Activated T-cell treated with anti-CD3 and anti-CD28 coated beads, Interleukin-2, amount 50 U/mL, for 24 hours (primary cell): ENCODE results near the gene NOP56.
A peak's percentile ranks its signal among the peaks of the same experiment; 100 is the strongest.

Experiments
- DNase-seq: peaks from one replicate; pipeline ENCODE4 v3.0.0-alpha.2; 2020
- H3K27ac Mint-ChIP-seq: 2 replicates; pipeline ENCODE4 v1.8.0; 2020; ENCODE audit warnings: mild to moderate bottlenecking, mixed read lengths
- H3K27me3 Mint-ChIP-seq: 2 replicates; pipeline ENCODE4 v1.8.0; 2020; ENCODE audit warnings: mixed read lengths
- H3K36me3 Mint-ChIP-seq: 2 replicates; pipeline ENCODE4 v1.8.0; 2020; ENCODE audit warnings: low read depth, mixed read lengths
- H3K4me1 Mint-ChIP-seq: 2 replicates; pipeline ENCODE4 v1.8.0; 2020; ENCODE audit warnings: low read depth, mixed read lengths
- H3K4me3 Mint-ChIP-seq: 2 replicates; pipeline ENCODE4 v1.8.0; 2020; ENCODE audit warnings: mild to moderate bottlenecking, moderate library complexity, mixed read lengths
- H3K9me3 Mint-ChIP-seq: 2 replicates; pipeline ENCODE4 v1.8.0; 2020; ENCODE audit warnings: mixed read lengths

Gene NOP56, protein sequence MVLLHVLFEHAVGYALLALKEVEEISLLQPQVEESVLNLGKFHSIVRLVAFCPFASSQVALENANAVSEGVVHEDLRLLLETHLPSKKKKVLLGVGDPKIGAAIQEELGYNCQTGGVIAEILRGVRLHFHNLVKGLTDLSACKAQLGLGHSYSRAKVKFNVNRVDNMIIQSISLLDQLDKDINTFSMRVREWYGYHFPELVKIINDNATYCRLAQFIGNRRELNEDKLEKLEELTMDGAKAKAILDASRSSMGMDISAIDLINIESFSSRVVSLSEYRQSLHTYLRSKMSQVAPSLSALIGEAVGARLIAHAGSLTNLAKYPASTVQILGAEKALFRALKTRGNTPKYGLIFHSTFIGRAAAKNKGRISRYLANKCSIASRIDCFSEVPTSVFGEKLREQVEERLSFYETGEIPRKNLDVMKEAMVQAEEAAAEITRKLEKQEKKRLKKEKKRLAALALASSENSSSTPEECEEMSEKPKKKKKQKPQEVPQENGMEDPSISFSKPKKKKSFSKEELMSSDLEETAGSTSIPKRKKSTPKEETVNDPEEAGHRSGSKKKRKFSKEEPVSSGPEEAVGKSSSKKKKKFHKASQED

DNA sequence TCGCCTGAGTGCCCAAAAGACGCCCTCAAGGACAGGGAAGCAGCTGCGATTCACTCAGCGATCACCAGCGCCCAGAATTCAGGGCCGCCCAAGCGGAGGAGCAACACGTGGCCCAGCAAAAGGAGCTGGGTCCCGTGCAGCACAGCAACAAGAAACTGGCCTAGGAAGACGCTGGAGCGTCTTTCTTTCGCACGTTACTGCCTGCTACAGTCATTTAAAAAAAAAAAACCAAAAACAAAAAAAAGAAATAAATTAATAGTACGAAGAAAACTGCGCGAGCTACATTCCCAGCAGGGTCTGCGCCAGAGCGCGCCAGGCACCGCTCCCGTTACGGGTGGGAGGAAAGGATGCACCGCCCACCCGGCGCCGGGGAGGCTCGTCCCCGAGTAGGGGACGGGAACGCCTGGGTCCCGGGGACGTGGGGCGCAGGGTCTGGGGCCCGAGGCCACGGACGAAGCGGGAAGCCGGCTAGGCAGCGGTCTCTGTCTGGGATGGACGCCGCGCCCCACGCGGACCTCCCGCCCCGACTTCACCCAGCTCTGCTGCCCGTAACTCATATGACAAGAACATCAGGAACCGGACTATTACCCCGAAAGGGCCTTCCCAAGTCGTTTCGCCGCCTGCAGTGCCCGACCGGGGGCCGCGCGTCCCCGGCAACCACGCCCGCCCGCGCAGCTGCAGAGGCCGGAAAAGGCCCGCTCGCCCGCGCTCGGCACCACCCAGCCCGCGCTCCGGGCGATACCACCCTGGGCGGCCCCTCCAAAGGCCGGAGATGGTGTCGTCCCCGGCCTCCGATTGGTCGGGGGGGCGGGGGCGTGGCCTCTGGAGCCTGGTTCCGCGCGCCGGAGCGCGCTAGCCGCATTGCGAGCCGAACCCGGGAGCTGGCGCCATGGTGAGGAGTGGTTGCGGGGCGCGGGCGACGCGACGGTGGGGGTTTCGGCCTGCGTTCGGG, at the start of gene NOP56:
Gene NOP56, plus strand, starts transcription at position 861 of the 952 bp plus-strand sequence. Its CDS starts 29 bp downstream, at position 890.
- peak within 1 kb of the TSS; percentile 91 for H3K4me3 Mint-ChIP-seq
- peak; percentile 99 for DNase-seq
- H3K4me1 Mint-ChIP-seq = peaks cover 48% of the 10 kb centered on the region
- peaks cover 60% of the 10 kb centered on the region for H3K36me3 Mint-ChIP-seq
- H3K9me3 Mint-ChIP-seq = no peaks in the 10 kb centered on the region
- H3K27me3 Mint-ChIP-seq = no peaks in the 10 kb centered on the region
- H3K27ac Mint-ChIP-seq = peak within 1 kb of the TSS; percentile 96

DNA sequence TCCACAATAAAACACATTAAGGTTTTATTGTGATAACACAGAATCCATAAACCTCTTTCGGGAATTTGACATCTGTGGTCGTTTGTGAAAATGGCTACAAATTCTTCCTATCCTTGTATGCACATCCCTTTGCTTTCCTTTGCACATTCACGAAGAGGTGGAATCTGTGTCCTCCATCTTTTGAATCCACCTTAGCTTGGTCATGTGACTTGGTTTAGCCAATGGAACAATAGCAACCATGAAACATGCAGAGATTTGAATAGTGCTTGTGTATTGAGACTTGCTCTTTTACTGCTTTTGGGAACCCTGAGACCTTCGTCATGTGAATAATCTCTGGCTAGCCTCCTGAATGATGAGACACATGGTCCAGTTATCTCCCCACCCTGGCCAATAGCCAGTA, 49.7 kb upstream of the NOP56 start:
- H3K4me1 Mint-ChIP-seq = no peaks in the 10 kb centered on the region
- H3K36me3 Mint-ChIP-seq = no peaks in the 10 kb centered on the region
- H3K27ac Mint-ChIP-seq = no peak overlapping the region
- no peak overlapping the region for H3K4me3 Mint-ChIP-seq
- no peaks in the 10 kb centered on the region for H3K27me3 Mint-ChIP-seq
- H3K9me3 Mint-ChIP-seq = peaks cover 5% of the 10 kb centered on the region
- DNase-seq = no peak

DNA sequence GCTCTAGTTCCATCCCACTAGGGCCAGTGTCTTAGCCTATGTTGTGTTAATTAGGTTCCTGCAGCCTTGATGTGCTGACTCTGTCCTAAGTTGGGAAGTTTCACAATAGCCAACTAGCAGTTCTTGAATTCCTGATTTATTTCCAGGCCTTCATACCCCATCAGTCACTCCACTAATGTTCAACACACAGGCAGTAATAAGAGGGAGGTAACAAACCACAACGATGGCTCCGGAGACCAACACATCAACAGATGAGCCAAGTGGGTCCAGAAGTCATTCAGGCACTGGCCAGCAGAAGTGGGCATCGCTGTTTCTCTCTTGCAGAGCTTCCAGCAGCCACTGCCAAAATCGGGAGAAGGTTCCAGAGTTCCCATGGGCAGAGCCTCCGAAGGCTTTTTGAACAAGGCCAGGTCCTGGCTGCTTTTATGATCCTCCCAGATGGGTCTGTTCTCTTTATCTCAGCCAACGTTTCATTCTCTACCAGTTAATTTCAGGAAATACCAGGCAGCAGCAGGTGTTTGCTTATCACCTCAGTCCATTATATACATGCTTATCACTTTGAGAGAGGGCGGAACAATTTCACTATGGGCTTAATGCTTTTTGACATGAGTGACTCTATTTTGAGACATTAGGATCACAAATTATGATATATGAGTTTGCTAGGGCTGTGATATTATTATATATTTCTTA, 48.5 kb upstream of the NOP56 start:
- H3K9me3 Mint-ChIP-seq = peaks cover 7% of the 10 kb centered on the region
- H3K27ac Mint-ChIP-seq = no peak overlapping the region

DNA sequence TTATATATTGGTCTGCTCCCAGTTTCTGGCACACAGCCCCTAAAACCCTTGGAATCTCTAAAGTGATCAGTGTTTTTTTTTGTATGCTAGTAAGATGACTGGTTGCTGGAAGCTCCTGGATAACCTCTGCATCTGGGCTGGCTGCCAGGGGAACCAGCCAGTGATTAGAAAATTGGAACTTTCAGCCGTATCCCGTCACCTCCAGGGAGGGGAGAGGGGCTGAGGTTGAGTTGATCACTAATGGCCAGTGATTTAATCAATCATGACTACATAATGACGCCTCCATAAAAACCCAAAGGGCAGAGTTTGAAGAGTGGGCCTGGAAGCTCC, 48.0 kb upstream of the NOP56 start:
- Mint-ChIP-seq H3K27me3 (peaks cover 3% of the 10 kb centered on the region), H3K27ac (no peak overlapping the region), H3K9me3 (peaks cover 7% of the 10 kb centered on the region), H3K4me1 (no peaks in the 10 kb centered on the region), H3K4me3 (no peak overlapping the region), H3K36me3 (no peaks in the 10 kb centered on the region)
- no peak for DNase-seq

More for the DNA sequence above, 48.5 kb upstream of the NOP56 start:
- no peaks in the 10 kb centered on the region for H3K36me3 Mint-ChIP-seq
- no peak overlapping the region for H3K4me3 Mint-ChIP-seq
- no peaks in the 10 kb centered on the region for H3K27me3 Mint-ChIP-seq
- DNase-seq = no peak
- no peaks in the 10 kb centered on the region for H3K4me1 Mint-ChIP-seq

DNA sequence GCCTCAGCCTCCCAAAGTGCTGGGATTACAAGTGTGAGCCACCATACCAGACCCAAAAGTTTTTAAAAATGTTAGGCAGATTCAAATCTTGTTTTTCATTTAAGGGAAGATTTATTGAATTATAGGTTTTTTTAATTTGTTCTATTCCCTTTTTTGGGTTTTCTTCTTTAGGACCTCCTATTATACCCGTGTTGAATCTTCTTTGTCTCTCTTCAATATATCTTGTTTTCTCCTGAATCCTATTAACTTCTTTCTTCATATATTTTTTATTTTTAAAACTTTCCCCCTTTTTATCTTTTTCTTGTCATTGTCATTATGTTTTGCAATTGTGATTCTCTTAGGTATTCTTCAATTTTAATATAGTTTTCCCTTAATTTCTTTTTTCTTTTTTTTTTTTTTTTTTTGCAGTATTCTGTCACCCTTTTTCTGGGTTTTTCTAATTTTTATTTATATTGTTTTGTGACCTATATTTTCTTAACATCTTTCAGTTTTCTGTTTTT, 45.9 kb upstream of the NOP56 start:
- H3K36me3 Mint-ChIP-seq = no peaks in the 10 kb centered on the region
- H3K4me1 Mint-ChIP-seq = no peaks in the 10 kb centered on the region
- H3K4me3 Mint-ChIP-seq = no peak overlapping the region
- peaks cover 7% of the 10 kb centered on the region for H3K9me3 Mint-ChIP-seq
- H3K27ac Mint-ChIP-seq = no peak overlapping the region
- H3K27me3 Mint-ChIP-seq = peaks cover 18% of the 10 kb centered on the region
- DNase-seq = no peak

DNA sequence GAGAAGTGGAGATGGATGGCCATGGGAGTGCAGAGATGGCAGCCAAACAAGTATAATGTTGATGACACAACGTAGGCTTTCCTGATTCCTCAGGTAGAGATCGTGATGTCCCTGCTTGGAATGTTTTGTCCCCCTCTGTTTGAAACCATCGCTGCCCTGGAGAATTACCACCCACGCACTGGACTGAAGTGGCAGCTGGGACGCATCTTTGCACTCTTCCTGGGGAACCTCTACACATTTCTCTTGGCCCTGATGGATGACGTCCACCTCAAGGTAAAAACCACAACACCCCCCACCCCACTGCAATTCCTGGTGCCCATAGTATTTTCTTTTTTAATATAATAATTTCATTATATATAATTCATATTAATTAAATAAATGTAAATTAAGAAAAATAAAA, 42.1 kb upstream of the NOP56 start:
- H3K4me3 Mint-ChIP-seq = no peak overlapping the region
- H3K27me3 Mint-ChIP-seq = peaks cover 27% of the 10 kb centered on the region
- H3K4me1 Mint-ChIP-seq = no peaks in the 10 kb centered on the region
- no peak for DNase-seq
- peaks cover 7% of the 10 kb centered on the region for H3K9me3 Mint-ChIP-seq
- no peaks in the 10 kb centered on the region for H3K36me3 Mint-ChIP-seq
- no peak overlapping the region for H3K27ac Mint-ChIP-seq

DNA sequence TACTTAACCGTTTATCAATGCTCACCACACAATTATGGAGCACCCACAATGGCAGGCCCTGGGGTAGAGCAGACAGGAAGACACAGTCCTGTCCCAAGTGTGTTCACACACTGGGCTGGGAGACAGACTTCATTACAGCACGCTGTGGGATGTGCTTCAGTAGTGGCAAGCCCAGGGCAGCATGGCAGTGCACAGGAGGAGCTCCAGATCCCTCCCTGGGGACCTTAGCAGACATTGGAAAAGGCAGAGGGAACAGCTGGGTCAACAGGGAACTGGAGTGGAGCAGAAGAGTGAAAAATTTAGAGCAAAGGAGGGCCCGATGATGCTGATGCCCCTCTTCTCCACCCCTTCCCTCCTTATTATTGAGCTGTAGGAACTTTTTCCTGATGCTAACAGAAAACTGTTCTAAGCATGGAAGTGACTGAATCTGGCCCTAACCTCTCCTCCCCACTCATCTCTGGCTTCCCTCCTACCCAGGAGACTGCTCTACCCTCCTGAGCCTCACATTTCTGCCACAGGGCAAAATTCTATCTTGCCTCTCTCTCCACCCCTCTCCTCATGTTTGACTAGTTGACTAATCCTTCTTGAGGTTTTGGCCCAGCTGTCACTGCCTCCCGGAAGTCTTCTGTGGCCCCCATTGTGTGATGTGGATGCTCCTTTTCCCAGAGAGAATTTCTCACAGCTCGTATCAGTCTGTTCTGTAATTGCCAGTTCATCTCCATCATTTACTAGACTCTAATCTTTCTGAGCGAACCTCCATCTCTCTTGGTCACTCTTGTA, 41.3 kb upstream of the NOP56 start:
- H3K27ac Mint-ChIP-seq = no peak overlapping the region
- H3K9me3 Mint-ChIP-seq = peaks cover 7% of the 10 kb centered on the region
- no peaks in the 10 kb centered on the region for H3K36me3 Mint-ChIP-seq
- H3K4me1 Mint-ChIP-seq = no peaks in the 10 kb centered on the region
- H3K4me3 Mint-ChIP-seq = no peak overlapping the region
- H3K27me3 Mint-ChIP-seq = peaks cover 29% of the 10 kb centered on the region
- DNase-seq = no peak

DNA sequence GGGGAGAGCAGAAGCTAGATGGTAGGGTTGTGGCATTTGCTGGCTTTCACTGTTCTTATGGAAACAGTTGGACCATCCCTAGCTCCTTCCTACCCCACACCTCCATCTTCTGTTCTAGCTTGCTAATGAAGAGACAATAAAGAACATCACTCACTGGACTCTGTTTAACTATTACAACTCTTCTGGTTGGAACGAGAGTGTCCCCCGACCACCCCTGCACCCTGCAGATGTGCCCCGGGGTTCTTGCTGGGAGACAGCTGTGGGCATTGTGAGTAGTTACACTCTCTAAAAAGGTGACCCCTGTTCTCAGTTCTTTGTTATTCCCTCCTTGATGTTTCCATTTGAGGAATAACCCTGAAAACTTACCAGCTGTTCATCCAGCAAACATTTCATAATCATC, 40.4 kb upstream of the NOP56 start:
- no peaks in the 10 kb centered on the region for H3K4me1 Mint-ChIP-seq

DNA sequence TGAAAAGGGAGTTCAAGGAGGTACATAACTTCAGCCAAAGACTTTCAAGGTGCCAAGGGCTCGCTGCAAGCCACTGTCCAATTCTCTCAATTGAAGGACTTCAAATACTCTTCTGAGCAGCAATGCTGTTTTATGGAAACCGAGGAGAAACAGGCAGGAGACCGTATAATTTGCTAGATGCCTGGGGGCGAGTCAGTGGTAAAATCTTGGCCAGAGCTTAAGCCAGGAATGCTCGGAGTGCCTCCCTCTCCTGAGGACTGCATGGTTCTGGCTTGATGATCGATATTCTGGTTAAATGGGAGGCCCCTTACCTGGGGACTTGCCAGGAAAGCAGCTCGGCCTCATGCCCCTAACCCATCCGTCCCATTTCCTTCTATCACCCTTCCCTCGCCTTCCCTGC, 35.8 kb upstream of the NOP56 start:
- Mint-ChIP-seq H3K27ac (no peak overlapping the region), H3K4me3 (no peak overlapping the region), H3K36me3 (no peaks in the 10 kb centered on the region), H3K9me3 (no peaks in the 10 kb centered on the region), H3K27me3 (peaks cover 38% of the 10 kb centered on the region), H3K4me1 (peaks cover 2% of the 10 kb centered on the region)
- no peak for DNase-seq

More for the DNA sequence above, 40.4 kb upstream of the NOP56 start:
- peaks cover 32% of the 10 kb centered on the region for H3K27me3 Mint-ChIP-seq
- H3K36me3 Mint-ChIP-seq = no peaks in the 10 kb centered on the region
- DNase-seq = no peak
- peaks cover 7% of the 10 kb centered on the region for H3K9me3 Mint-ChIP-seq
- H3K27ac Mint-ChIP-seq = no peak overlapping the region
- no peak overlapping the region for H3K4me3 Mint-ChIP-seq

DNA sequence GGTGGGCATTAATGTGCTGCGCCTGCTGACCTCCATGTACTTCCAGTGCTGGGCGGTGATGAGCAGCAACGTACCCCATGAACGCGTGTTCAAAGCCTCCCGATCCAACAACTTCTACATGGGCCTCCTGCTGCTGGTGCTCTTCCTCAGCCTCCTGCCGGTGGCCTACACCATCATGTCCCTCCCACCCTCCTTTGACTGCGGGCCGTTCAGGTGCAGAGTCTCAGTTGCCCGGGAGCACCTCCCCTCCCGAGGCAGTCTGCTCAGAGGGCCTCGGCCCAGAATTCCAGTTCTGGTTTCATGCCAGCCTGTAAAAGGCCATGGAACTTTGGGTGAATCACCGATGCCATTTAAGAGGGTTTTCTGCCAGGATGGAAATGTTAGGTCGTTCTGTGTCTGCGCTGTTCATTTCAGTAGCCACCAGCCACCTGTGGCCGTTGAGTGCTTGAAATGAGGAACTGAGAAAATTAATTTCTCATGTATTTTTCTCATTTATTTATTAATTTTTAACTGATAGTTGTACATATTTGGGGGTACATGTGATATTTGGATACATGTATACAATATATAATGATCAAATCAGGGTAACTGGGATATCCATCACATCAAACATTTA, 35.2 kb upstream of the NOP56 start:
- Mint-ChIP-seq H3K27ac (no peak overlapping the region), H3K4me3 (no peak overlapping the region), H3K27me3 (peaks cover 39% of the 10 kb centered on the region), H3K36me3 (no peaks in the 10 kb centered on the region), H3K4me1 (peaks cover 2% of the 10 kb centered on the region), H3K9me3 (no peaks in the 10 kb centered on the region)
- DNase-seq = no peak

DNA sequence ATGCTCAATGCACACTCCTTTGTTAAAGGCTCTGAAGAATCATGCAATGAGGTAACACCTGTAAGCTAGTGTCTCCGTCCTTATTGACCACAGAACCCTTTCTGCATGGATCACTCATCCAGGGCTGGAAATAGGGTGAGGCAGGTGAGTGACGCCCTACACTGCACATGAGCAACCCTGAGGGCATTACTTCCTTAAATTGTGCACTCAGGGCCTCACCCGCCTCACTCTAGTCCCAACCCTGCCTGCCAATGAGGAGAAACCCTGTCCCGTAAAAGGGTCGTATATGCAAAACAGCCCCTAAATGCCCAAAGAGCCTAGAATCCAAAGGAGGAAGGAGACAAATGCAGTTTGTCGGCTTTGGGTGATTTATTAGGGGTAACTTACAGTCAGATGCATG, 33.6 kb upstream of the NOP56 start:
- no peaks in the 10 kb centered on the region for H3K9me3 Mint-ChIP-seq
- no peak for DNase-seq
- peaks cover 34% of the 10 kb centered on the region for H3K27me3 Mint-ChIP-seq
- H3K4me1 Mint-ChIP-seq = peaks cover 2% of the 10 kb centered on the region
- H3K4me3 Mint-ChIP-seq = no peak overlapping the region
- no peaks in the 10 kb centered on the region for H3K36me3 Mint-ChIP-seq
- no peak overlapping the region for H3K27ac Mint-ChIP-seq

DNA sequence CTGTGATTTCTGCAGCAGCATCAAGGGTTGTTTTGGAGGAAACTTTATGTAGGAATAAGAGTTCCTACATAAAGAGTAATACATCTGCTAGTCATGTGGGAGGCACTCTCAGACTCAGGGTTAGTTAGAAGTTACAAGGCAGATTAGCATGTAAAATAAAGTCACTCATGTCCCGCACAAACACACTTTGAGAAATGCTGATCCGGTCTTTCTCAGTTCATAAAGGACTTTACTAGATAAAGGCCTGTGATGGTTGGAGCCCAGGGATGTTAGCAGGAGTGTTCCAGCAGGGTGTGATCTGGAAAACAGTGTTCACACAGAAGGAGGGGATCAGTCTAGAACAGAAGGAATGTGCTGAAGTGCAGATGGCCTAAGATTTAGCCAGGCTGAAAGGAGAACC, 33.1 kb upstream of the NOP56 start:
- Mint-ChIP-seq H3K4me3 (no peak overlapping the region), H3K27ac (no peak overlapping the region), H3K27me3 (peaks cover 36% of the 10 kb centered on the region), H3K9me3 (no peaks in the 10 kb centered on the region), H3K4me1 (peaks cover 2% of the 10 kb centered on the region), H3K36me3 (no peaks in the 10 kb centered on the region)
- DNase-seq = no peak

DNA sequence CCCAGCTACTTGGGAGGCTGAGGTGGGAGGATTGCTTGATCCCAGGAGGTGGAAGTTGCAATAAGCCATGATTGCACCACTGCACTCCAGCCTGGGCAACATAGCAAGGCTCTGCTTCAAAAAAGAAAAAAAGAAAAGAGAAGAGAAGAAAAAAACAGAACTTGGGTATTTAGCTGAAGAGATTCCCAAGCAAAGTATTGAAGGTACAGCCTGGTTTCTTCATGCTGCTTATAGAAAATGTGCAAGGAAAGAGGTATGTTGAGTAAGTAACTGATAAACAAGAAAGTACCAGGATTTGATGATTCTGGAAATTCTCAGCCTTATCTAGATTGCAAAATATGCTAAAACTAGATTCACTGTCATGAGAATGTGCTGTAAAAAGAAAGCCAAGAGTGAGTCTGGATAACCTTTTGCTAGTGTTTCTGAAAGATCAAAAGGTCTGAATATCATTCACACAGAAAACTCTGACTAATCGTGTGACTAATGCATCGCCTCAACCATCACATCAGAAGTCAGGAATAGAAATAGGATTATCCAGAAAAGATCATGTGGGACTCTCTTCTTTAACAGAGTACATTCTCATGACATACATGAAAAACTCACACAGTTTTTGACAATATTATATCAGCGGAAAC, 32.4 kb upstream of the NOP56 start:
- DNase-seq = no peak
- Mint-ChIP-seq H3K9me3 (no peaks in the 10 kb centered on the region), H3K27ac (no peak overlapping the region), H3K36me3 (no peaks in the 10 kb centered on the region), H3K4me3 (no peak overlapping the region), H3K4me1 (peaks cover 2% of the 10 kb centered on the region), H3K27me3 (peaks cover 36% of the 10 kb centered on the region)
